ENCODE measurements around the gene PBX4. TPM values are rescaled to one million over a fixed set of nuclear protein-coding genes. Genes with fewer than 3 reads are reported as not detected.

The PBX4 gene
- total and polyA plus RNA-seq, 4 donors: 2.2 to 8.3 (median 6.8) TPM

DNA sequence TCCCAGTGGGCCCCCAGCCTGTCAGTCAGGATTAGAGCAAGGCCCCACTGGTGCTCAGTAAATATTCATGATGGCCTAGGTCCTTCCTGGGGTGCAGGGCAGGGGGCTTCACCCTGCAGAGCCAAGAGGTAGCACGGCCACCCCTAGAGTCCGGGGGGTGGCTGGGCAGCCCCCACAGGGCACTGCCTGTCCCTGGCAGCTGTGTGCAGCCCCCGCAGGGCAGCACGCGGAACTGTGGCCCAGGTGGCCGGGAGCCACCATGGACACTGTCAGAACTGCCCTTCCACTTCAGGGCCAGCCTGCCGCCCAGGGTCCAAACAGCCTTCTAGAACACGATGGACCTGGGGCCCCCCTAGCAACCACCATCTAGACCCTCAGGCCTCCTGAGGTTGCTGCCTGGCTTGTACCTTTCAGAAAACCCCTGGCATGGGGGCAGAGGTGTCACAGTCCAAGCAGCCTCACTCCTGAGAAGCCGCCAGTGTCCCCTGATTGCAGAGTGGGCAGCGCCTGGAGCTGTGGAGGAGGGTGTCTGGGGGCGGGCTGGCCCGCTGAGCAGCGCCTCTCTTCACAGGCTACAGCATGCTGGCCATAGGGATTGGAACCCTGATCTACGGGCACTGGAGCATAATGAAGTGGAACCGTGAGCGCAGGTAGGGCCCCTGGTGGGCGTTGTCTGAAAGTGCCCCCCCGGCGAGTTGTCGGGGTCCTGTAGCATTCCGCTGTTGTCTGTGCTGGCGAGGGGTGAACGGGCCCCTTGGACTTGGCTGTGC is 92.7 kb downstream of the PBX4 start:
- 91 to 92% methylated on average over 23 of the region's 23 CpGs for WGBS, 2 donors

DNA sequence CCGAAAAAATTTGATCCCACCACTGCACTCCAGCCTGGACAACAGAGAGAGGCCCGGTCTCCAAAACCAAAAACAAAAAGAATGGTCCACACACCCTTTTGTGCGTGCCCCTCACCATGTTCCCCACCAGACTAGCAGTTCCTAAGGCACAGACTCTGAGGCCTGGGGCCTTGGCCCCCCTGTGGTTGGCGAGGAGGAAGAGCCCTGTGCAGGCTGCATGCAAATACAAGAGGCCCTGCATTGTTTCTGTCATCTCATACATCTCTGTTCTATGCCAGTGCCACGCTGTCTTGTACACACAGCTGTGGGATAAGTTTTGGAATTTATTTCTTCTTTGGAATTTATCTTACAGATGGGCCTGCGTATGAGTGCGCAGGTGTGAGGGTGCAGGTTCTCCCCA is 94.4 kb downstream of the PBX4 start:
- no peak overlapping the region for H3K9ac ChIP-seq (ENCODE audit: insufficient read depth in 1 of 2, low read length in 2 of 2)
- TF ChIP-seq, protein P1, sequence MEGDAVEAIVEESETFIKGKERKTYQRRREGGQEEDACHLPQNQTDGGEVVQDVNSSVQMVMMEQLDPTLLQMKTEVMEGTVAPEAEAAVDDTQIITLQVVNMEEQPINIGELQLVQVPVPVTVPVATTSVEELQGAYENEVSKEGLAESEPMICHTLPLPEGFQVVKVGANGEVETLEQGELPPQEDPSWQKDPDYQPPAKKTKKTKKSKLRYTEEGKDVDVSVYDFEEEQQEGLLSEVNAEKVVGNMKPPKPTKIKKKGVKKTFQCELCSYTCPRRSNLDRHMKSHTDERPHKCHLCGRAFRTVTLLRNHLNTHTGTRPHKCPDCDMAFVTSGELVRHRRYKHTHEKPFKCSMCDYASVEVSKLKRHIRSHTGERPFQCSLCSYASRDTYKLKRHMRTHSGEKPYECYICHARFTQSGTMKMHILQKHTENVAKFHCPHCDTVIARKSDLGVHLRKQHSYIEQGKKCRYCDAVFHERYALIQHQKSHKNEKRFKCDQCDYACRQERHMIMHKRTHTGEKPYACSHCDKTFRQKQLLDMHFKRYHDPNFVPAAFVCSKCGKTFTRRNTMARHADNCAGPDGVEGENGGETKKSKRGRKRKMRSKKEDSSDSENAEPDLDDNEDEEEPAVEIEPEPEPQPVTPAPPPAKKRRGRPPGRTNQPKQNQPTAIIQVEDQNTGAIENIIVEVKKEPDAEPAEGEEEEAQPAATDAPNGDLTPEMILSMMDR (IDR thresholded peaks at IDR 0.05; ENCODE audit: control extremely low read depth, extremely low read depth): no peak
- no peaks in the 10 kb centered on the region for H3K27me3 ChIP-seq (ENCODE audit: control insufficient read depth in 3 of 3, insufficient read depth in 3 of 3, low read length in 2 of 3)
- H3K4me1 ChIP-seq (ENCODE audit: control insufficient read depth in 5 of 5, insufficient read depth in 5 of 5, low read length in 5 of 5): no peaks in the 10 kb centered on the region
- H3K36me3 ChIP-seq (ENCODE audit: control insufficient read depth in 4 of 4, insufficient read depth in 4 of 4, low read length in 4 of 4): peaks cover 2 to 38% (median 5%) of the 10 kb centered on the region in 4 donors
- ATAC-seq (ENCODE audit: insufficient read depth, low FRiP score) (no peak), DNase-seq (no peak)
- H3K9me3 ChIP-seq (ENCODE audit: control insufficient read depth in 4 of 4, insufficient read depth in 3 of 4, low read length in 3 of 4): no peaks in the 10 kb centered on the region
- H3K4me3 ChIP-seq: no peak overlapping the region
- 81 to 89% methylated on average over 7 of the region's 7 CpGs for WGBS, 2 donors
- H3K27ac ChIP-seq (ENCODE audit: low read depth in 1 of 2, low read length in 1 of 2): no peak overlapping the region

More for the DNA sequence above, 92.7 kb downstream of the PBX4 start:
- Histone ChIP-seq H3K27ac (ENCODE audit: low read depth in 1 of 2, low read length in 1 of 2) (no peak overlapping the region), H3K4me3 (no peak overlapping the region), H3K9me3 (ENCODE audit: control insufficient read depth in 4 of 4, insufficient read depth in 3 of 4, low read length in 3 of 4) (no peaks in the 10 kb centered on the region), H3K36me3 (ENCODE audit: control insufficient read depth in 4 of 4, insufficient read depth in 4 of 4, low read length in 4 of 4) (peaks cover 0 to 32% (median 5%) of the 10 kb centered on the region in 4 donors), H3K4me1 (ENCODE audit: control insufficient read depth in 5 of 5, insufficient read depth in 5 of 5, low read length in 5 of 5) (no peaks in the 10 kb centered on the region), H3K27me3 (ENCODE audit: control insufficient read depth in 3 of 3, insufficient read depth in 3 of 3, low read length in 2 of 3) (no peaks in the 10 kb centered on the region), H3K9ac (ENCODE audit: insufficient read depth in 1 of 2, low read length in 2 of 2) (no peak overlapping the region)
- DNase-seq (no peak), ATAC-seq (ENCODE audit: insufficient read depth, low FRiP score) (no peak)
- TF ChIP-seq, protein P1 (IDR thresholded peaks at IDR 0.05; ENCODE audit: control extremely low read depth, extremely low read depth): no peak

DNA sequence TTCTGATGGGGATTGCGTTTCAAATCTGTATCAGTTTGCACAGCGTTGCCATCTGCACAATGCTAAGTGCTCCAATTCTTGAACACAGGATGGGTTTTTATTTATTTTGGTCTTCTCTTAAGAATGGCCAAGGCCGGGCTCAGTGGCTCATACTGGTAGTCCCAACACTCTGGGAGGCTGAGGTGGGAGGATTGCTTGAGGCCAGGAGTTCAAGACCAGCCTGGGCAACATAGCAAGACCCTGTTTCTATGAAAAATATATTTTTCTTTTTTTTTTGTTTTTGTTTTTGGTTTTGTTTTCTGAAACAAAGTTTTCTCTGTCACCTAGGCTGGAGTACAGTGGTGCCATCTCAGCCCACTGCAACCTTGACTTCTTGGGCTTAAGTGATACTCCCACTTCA is 95.3 kb downstream of the PBX4 start:
- Histone ChIP-seq H3K36me3 (ENCODE audit: control insufficient read depth in 4 of 4, insufficient read depth in 4 of 4, low read length in 4 of 4) (peaks cover 2 to 32% (median 6%) of the 10 kb centered on the region in 4 donors), H3K9me3 (ENCODE audit: control insufficient read depth in 4 of 4, insufficient read depth in 3 of 4, low read length in 3 of 4) (no peaks in the 10 kb centered on the region), H3K27ac (ENCODE audit: low read depth in 1 of 2, low read length in 1 of 2) (no peak overlapping the region), H3K4me3 (no peak overlapping the region), H3K27me3 (ENCODE audit: control insufficient read depth in 3 of 3, insufficient read depth in 3 of 3, low read length in 2 of 3) (no peaks in the 10 kb centered on the region), H3K9ac (ENCODE audit: insufficient read depth in 1 of 2, low read length in 2 of 2) (no peak overlapping the region), H3K4me1 (ENCODE audit: control insufficient read depth in 5 of 5, insufficient read depth in 5 of 5, low read length in 5 of 5) (no peaks in the 10 kb centered on the region)
- TF ChIP-seq, protein P1 (IDR thresholded peaks at IDR 0.05; ENCODE audit: control extremely low read depth, extremely low read depth): no peak
- no peak for ATAC-seq (ENCODE audit: insufficient read depth, low FRiP score)
- 82 to 92% methylated on average over 3 of the region's 3 CpGs for WGBS, 2 donors
- no peak for DNase-seq

Data from lung (tissue), 12 donors.